ENCODE measurements around the gene ZNF385A.

DNA sequence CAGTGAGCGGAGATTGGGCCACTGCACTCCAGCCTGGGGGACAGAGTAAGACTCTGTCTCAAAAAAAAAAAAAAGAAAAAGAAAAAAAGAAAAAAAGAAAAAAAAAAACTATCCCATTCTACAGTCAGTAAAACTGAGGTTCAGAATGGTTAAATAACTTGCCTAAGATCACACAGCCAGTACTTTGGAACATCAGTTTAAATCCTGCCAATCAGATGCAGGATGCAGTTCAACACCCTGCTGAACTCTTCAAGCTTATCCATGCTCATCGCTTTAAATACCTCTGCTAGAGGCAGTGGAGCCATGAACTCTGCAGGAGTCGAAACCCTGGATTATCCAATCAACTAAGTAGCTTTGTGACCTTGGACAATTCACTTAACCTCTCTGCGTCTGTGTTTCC is 3.4 kb downstream of the ZNF385A start:
- TF ChIP-seq, protein P1, sequence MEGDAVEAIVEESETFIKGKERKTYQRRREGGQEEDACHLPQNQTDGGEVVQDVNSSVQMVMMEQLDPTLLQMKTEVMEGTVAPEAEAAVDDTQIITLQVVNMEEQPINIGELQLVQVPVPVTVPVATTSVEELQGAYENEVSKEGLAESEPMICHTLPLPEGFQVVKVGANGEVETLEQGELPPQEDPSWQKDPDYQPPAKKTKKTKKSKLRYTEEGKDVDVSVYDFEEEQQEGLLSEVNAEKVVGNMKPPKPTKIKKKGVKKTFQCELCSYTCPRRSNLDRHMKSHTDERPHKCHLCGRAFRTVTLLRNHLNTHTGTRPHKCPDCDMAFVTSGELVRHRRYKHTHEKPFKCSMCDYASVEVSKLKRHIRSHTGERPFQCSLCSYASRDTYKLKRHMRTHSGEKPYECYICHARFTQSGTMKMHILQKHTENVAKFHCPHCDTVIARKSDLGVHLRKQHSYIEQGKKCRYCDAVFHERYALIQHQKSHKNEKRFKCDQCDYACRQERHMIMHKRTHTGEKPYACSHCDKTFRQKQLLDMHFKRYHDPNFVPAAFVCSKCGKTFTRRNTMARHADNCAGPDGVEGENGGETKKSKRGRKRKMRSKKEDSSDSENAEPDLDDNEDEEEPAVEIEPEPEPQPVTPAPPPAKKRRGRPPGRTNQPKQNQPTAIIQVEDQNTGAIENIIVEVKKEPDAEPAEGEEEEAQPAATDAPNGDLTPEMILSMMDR (IDR thresholded peaks at IDR 0.05; ENCODE audit: insufficient read depth, low read depth, low read length), result no peak
- TF ChIP-seq EZH2 (IDR thresholded peaks at IDR 0.05; ENCODE audit: insufficient read depth, low read length), result no peak
